Stimulated activated CD4-positive, alpha-beta T cell treated with anti-CD3 and anti-CD28 coated beads, Interleukin-15, amount 100 ng/mL, for 1 hour (primary cell): ENCODE data around the gene NLGN1.
"Not testable (repeated sequence)": the region's sequence is repeated elsewhere in the genome, so short reads cannot be mapped to it uniquely, and the experiment has no call there.

Source experiments
- DNase-seq, 2 donors: peaks; one replicate each; pipeline ENCODE4 v3.0.0-alpha.2; 2020; ENCODE audit warnings: low read depth in 1 of 2, low spot score in 1 of 2

The NLGN1 gene

GRCh38 chr3:174202561-174202960, 805.0 kb downstream of the NLGN1 start:
- DNase-seq = no peak

- DNase-seq = no peak
These were observed 807.2 kb downstream of the NLGN1 start for GRCh38 chr3:174204765-174205164.

GRCh38 chr3:174206607-174207192, 809.2 kb downstream of the NLGN1 start:
- DNase-seq = no peak

GRCh38 chr3:174208161-174208560, 810.6 kb downstream of the NLGN1 start:
- DNase-seq = no peak

GRCh38 chr3:174211896-174212295, 814.4 kb downstream of the NLGN1 start:
- not testable (repeated sequence) for DNase-seq

- no peak for DNase-seq
These were observed 817.9 kb downstream of the NLGN1 start for GRCh38 chr3:174215456-174215855.

GRCh38 chr3:174216019-174216418, 818.5 kb downstream of the NLGN1 start:
- DNase-seq = no peak

- DNase-seq = no peak
These were observed 819.6 kb downstream of the NLGN1 start for GRCh38 chr3:174216946-174217718.

- DNase-seq = no peak
These were observed 820.5 kb downstream of the NLGN1 start for GRCh38 chr3:174218016-174218415.

- DNase-seq = no peak
These were observed 822.2 kb downstream of the NLGN1 start for GRCh38 chr3:174219738-174220137.

- DNase-seq = no peak
These were observed 823.4 kb downstream of the NLGN1 start for GRCh38 chr3:174220775-174221554.

- no peak for DNase-seq
These were observed 825.5 kb downstream of the NLGN1 start for GRCh38 chr3:174223042-174223441.

- no peak for DNase-seq
These were observed 826.1 kb downstream of the NLGN1 start for GRCh38 chr3:174223626-174224025.

- no peak for DNase-seq
These were observed 832.4 kb downstream of the NLGN1 start for GRCh38 chr3:174229916-174230315.

- not testable (repeated sequence) for DNase-seq
These were observed 834.6 kb downstream of the NLGN1 start for GRCh38 chr3:174232028-174232657.

- no peak for DNase-seq
These were observed 835.3 kb downstream of the NLGN1 start for GRCh38 chr3:174232658-174233429.

GRCh38 chr3:174233511-174233910, 836.0 kb downstream of the NLGN1 start:
- DNase-seq = no peak

GRCh38 chr3:174242311-174243041, 844.9 kb downstream of the NLGN1 start:
- DNase-seq = no peak

GRCh38 chr3:174243171-174243570, 845.6 kb downstream of the NLGN1 start:
- DNase-seq = no peak

- DNase-seq = no peak
These were observed 850.2 kb downstream of the NLGN1 start for GRCh38 chr3:174247687-174248152.
